GM18519 (cell line): Measurements from ENCODE around the gene AHDC1.

ENCODE experiments used
- ATAC-seq: cut with Tn5 transposase; IDR thresholded peaks from one replicate; pipeline ENCODE4 v1.9.1; 2021; ENCODE audit warnings: mild to moderate bottlenecking, moderate library complexity; ENCODE audit not compliant: unreplicated experiment, low FRiP score

AHDC1 gene

GRCh38 chr1:27522432-27523336 is 81.3 kb downstream of the AHDC1 start:
- ATAC-seq = no peak

DNA sequence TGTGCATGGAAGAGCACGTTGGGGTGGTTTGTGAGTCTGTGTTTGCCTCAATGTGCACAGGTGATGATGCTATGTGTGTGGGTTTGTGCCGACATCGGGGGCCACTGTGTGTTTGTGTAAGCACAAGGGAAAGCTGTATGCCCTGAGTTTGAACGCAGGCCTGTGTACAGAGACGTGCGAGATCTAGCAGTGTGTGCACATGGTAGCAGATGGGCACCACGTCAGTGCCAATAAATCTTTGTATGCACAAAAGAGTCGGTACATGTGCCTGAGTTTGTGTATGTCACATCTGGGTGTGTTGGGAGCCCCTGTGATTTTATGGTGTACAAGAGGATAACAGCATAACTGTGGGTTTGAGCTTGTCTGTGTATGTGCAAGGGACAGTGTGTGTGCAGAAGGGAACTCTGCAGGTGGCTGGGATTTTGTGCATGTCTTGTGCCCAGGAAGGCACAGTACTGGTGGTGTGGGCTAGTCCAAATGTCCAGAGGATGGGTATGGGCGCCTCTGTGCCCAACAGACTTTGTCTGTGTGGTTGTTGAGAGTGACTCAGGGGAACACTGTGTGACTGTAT is 82.0 kb downstream of the AHDC1 start:
- ATAC-seq = no peak

DNA sequence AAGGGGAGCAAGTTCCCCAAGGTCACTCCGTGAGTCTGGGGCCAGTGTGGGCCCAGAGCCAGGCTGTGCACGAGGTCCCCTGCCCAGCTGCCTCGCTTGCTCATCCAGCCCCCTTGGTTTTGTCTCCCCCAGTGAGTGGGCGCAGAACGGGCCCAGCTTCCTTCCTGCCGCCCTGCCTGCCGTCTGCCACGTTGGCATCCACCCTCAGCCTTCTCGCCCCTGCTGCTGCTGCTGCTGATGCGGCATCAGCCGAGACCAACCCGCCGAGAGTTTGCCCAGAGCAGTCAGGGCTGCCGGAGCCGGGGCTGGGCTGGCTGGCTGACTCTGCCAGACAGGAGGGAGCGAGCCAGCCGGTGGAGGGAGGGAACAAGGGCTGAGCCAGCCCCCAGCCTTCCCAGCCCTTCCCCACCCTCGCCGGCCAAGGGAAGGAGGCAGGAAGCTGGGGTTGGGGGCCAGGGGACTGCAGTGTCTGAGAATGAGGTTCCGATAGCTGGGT is 82.6 kb downstream of the AHDC1 start:
- no peak for ATAC-seq

DNA sequence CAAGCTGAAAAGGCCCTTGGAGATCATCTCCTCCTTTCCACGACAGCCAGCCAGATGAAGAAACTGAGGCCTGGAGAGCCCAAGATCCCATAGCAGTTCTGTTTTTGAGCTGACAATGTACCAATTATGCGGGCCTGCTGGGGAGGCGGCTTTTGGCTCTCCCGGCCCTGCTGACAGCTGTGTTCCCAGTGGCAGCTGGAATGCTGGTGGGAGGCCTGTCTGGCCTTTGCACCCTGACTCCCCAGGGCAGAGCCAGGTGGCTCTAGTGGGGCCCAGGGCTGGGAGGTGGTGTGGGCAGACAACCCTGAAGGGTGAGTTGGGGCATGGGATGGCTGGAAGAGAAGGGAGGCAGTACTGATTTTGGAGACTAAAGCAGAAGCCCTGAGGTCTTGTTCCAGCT is 83.3 kb downstream of the AHDC1 start:
- ATAC-seq = no peak

DNA sequence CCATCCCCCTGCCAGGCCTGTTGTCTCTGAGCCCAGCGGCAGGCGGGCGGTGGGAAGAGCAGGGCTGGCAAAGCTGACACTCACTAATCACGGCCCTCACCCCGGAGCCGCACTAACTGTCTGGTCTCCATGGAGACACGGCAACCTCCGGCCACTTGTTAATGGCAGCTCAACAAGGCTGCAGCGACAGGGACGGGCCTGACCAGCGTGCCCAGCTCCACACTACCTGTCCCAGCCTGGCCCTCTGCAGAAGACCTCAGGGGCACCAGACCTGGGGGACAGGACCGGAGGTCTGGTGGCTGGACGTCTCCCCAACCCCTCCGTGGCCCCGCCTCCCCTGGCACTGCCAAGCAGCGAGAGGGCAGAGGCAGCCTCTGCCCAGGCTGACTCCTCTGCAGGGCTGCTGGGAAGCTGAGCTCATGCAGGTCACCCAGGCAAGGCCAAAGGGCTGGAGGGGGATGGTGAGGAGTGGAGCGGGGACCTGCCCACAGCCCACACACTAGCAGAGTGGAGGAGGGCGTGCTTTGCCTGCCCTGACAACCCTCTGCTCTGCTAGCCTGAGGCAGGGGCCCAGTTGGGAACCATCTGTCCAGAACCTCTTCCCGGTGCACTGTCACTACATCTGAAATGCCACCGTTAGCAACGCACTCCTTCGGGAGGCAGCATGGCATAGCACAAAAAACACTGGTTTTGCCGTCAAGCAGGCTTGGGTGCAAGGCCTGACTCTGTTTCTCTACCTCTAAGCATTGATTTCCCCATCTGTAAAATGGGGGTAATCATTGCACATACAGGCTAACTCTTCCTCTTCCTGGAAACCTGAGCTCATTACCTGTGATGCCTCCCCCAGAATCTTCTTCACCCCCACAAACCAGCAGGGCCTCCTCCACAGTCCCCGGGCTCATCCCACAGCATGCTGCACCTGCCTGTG is 84.3 kb downstream of the AHDC1 start:
- ATAC-seq = no peak

DNA sequence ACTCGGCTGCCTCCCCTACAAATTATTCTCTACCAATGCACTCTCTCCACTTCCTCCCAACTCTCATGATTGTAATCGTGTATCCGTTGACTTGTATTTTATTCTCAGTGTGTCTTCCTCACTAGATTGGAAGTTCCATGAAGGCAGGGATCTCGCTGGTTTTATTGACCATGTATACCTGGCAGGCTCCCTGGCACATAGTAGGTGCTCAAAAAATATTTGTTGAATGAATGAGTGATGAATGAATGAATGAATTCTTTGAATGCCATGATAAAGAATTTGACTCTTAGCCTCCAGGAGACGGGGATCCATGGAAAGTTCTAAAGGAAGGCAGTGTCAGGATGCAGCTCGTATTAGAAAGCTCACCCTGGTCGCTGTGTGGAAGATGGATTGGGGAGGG is 85.1 kb downstream of the AHDC1 start:
- no peak for ATAC-seq

- no peak for ATAC-seq
Observed at GRCh38 chr1:27517907-27518718, 85.8 kb downstream of the AHDC1 start.

DNA sequence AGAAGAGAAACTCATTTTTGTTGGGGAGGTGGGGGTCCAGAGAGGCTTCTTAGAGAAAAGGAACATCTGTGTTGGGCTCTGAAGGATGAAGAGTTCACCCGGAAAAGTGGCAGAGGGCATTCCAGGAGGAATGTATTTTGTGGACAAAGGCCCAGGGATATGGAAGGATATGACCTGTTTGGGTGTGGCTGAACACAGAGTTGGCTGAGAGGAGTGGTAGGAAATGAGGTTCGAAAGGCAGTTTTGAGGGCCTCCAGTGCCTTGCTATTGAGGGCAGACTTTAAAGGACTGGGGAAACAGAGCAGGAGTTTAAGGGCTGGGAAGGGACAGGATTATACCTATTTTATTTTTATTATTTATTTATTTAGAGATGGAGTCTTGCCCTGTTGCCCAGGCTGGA is 86.6 kb downstream of the AHDC1 start:
- no peak for ATAC-seq

DNA sequence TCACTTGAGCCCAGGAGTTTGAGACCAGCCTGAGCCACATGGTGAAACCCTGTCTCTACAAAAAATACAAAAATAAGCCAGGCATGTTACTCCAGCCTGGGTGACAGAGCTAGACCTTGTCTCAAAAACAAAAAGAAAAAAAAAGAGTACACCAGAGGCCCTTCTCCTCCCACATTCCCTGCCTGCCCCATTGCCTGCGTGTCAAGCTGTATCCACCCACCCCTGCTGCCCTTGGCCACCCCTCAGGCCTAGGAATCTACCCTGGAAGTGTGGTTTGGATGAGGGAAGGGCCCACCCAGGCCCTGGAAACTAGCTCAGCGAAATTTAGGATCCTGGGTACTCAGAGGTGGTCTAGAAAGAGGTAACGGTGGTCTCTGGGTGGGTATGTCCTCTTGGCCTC is 88.3 kb downstream of the AHDC1 start:
- ATAC-seq = no peak

DNA sequence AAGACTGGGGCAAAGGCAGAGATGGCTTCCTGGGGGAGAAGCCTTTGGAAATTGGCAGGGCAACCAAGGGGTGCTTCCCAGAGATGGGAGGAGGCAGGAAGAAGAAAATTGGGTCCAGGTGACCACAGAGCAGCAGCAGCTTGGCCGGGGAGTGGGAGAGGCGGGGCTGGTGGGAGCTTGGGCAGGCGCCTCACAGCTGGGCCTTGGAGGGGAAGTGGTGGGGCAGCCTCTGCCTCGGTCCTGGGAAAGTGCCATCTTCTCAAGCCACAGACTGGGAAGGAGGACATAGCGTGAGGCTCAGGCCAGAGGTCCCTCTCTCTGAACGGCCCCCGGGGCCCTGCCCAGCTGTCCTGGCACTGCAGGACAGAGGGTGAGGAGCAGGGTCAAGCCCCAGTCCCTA is 90.0 kb downstream of the AHDC1 start:
- no peak for ATAC-seq

DNA sequence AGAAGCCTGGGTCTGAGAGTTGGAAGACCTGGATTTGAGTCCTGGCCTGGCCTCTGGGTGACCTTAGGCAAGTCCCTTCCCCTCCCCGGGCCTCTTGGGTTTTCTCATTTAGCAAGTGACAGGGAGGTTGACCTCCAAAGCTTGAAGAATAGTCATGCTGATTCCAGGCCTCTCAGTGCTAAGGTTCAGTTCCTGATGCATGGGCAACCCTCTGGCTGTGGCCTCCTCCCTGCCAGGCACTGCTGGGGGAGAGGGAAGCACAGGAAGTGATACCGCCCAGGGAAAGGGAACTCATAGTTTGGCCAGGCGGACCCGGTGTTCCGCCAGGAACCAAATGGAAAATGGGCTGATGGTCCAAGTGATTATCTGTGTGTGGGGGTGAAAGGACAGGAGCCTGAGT is 90.4 kb downstream of the AHDC1 start:
- no peak for ATAC-seq

- no peak for ATAC-seq
Observed at GRCh38 chr1:27509127-27510080, 94.5 kb downstream of the AHDC1 start.

DNA sequence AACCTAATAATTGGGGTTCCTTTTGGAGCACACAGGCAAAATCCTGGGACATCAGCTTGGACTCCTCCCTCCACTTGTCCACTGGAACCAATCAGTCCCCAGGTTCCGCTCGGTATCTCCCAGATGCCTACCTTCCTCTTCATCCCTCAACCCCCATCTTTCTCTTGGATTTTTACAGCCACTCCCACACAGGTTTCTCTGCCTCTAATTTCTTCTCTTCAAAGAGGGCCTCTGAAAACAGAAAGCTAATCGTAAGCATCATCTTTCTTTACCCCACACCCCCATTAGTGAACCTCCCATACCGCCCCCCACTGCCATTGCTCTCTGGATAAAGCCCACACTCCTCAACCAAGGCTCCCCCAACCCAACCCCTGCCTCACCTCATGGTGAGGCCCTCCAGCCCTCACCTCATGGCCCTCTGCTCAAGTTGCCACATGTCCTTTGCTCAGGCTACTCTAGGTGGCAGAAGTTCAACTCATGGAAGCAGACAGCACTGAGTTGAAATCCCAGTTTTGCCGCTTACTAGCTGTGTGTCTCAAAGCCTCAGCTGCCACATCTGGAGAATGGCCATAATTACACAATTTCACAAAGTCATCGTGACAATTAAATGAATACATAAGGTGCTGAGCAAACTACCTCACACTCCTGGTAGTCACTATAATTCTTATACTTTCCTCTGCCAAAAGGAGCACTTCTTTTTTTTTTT is 95.8 kb downstream of the AHDC1 start:
- ATAC-seq = no peak

DNA sequence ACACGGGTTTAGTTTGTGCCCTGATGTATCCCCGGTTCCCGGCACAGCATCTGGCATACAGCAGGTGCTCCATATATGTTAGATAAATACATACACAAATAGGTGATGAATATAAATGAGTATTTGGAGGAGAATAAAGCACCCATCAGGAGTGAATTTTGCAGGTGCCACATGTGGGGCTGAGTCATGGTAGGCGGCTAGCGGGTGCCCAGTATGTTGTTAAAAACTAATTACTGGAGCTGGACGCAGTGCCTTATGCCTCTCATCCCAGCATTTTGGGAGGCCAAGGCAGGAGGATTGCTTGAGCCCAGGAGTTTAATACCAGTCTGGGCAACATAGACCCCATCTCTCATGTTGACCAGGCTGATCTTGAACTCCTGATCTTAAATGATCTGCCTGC is 97.2 kb downstream of the AHDC1 start:
- ATAC-seq = no peak

DNA sequence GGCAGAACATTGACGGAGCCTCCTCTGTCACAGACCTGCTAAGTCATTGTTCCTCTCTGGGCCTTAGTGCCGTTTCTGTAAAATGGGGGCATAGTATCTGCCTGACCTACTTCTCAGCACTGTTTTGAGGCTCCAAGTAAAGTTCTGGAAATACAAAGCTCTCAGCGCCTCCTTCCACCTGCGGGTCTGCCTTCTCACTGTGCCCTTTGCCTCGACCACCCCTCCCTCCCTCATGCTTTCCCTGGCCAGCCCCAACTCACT is 98.6 kb downstream of the AHDC1 start:
- no peak for ATAC-seq

DNA sequence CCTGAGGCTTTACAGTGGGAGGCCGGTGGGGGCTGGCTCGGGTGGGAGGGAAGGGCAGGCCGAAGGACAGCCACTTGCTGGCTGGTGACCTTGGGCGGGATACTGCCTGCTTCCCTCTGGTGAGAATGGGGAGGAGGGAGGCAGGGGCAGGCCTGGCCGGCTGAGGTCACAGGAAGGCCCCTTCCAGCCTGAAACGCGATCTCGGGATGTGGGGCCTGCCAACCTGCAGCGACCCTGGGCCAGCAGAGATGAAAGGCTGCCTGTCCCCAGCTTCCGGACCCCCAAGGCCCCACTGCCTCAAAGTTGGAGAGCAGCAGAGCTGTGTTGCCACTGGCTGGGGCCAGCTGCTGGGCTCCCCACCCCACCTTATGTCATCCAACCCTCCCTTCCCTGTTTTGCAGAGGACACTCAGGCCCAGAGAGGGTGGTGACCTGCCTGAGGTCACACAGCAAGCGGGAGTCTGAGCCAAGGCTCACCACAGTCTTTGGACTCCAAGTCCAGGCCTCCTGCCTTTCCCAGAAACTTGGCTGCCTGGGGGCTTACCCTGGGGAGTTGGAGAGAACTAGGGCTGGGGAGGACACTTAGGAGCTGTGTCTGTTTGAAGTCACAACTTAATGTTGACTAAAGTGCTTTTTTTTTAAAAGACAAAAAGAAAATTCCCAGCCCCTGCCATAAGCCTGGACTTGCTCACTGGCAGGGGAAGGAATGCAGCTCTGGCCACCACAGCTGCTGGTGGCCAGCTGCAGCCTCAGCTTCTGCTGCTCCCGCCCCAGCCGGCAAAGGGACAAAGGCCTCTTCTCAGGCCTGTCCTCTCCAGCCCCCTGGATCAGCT is 99.1 kb downstream of the AHDC1 start:
- ATAC-seq = no peak

GRCh38 chr1:27503844-27504587 is 99.9 kb downstream of the AHDC1 start:
- ATAC-seq = no peak
